Activated CD4-positive, alpha-beta T cell treated with anti-CD3 and anti-CD28 coated beads, Interleukin-2, amount 10 ng/mL, durations not matched to agents 24 days and 14 days (primary cell): ENCODE data around the gene NTM. TPM values are rescaled to one million over a fixed set of nuclear protein-coding genes. Genes with fewer than 3 reads are reported as not detected.

Source experiments
- DNase-seq: peaks from one replicate; pipeline ENCODE4 v3.0.0; 2022
- H3K27ac Mint-ChIP-seq: one replicate; pipeline ENCODE4 v1.8.0; 2022; ENCODE audit warnings: mild to moderate bottlenecking, mixed read lengths
- H3K27me3 Mint-ChIP-seq: one replicate; pipeline ENCODE4 v1.8.0; 2022; ENCODE audit warnings: mixed read lengths
- H3K36me3 Mint-ChIP-seq: one replicate; pipeline ENCODE4 v1.8.0; 2022; ENCODE audit warnings: low read depth, mild to moderate bottlenecking, mixed read lengths
- H3K4me1 Mint-ChIP-seq: one replicate; pipeline ENCODE4 v1.8.0; 2021; ENCODE audit warnings: mixed read lengths
- H3K4me3 Mint-ChIP-seq: one replicate; pipeline ENCODE4 v1.8.0; 2022; ENCODE audit warnings: mild to moderate bottlenecking, moderate library complexity, mixed read lengths
- H3K9me3 Mint-ChIP-seq: one replicate; pipeline ENCODE4 v1.8.0; 2021; ENCODE audit warnings: mixed read lengths
- intact Hi-C: fragments of 100-400 bp; cut with micrococcal nuclease; formaldehyde crosslinking; loops from one replicate; pipeline ENCODE4 v1.15.1; 2023
- total RNA-seq: library from RNA; stranded (reverse); gene quantifications from 2 replicates; pipeline ENCODE4 v1.2.3, GENCODE V29; 2022

The NTM gene
- total RNA-seq, 1 donor from 2014 or later: not detected

GRCh38 chr11:131857246-131857645, 486.8 kb downstream of the NTM start:
- H3K4me1 Mint-ChIP-seq: no peaks in the 10 kb centered on the region
- H3K27me3 Mint-ChIP-seq: no peaks in the 10 kb centered on the region
- no peak for DNase-seq
- no peaks in the 10 kb centered on the region for H3K9me3 Mint-ChIP-seq
- no peak overlapping the region for H3K4me3 Mint-ChIP-seq
- no peaks in the 10 kb centered on the region for H3K36me3 Mint-ChIP-seq
- intact Hi-C loops: no loop called here
- H3K27ac Mint-ChIP-seq: no peak overlapping the region

- intact Hi-C loops: no loop called here
- no peaks in the 10 kb centered on the region for H3K36me3 Mint-ChIP-seq
- H3K27ac Mint-ChIP-seq: no peak overlapping the region
- no peaks in the 10 kb centered on the region for H3K9me3 Mint-ChIP-seq
- H3K4me3 Mint-ChIP-seq: no peak overlapping the region
- H3K27me3 Mint-ChIP-seq: no peaks in the 10 kb centered on the region
- H3K4me1 Mint-ChIP-seq: no peaks in the 10 kb centered on the region
- DNase-seq: no peak
These were observed 488.1 kb downstream of the NTM start for GRCh38 chr11:131858505-131858904.

GRCh38 chr11:131859538-131860210, 489.3 kb downstream of the NTM start:
- H3K9me3 Mint-ChIP-seq: no peaks in the 10 kb centered on the region
- no peaks in the 10 kb centered on the region for H3K27me3 Mint-ChIP-seq
- intact Hi-C loops: no loop called here
- no peak overlapping the region for H3K4me3 Mint-ChIP-seq
- no peaks in the 10 kb centered on the region for H3K4me1 Mint-ChIP-seq
- DNase-seq: no peak
- no peaks in the 10 kb centered on the region for H3K36me3 Mint-ChIP-seq
- H3K27ac Mint-ChIP-seq: no peak overlapping the region

GRCh38 chr11:131864228-131864627, 493.8 kb downstream of the NTM start:
- intact Hi-C loops: no loop called here
- H3K4me1 Mint-ChIP-seq: no peaks in the 10 kb centered on the region
- no peaks in the 10 kb centered on the region for H3K36me3 Mint-ChIP-seq
- H3K9me3 Mint-ChIP-seq: peaks cover 5% of the 10 kb centered on the region
- H3K4me3 Mint-ChIP-seq: no peak overlapping the region
- no peak overlapping the region for H3K27ac Mint-ChIP-seq
- H3K27me3 Mint-ChIP-seq: no peaks in the 10 kb centered on the region
- no peak for DNase-seq

GRCh38 chr11:131865860-131866259, 495.4 kb downstream of the NTM start:
- no peaks in the 10 kb centered on the region for H3K27me3 Mint-ChIP-seq
- H3K36me3 Mint-ChIP-seq: no peaks in the 10 kb centered on the region
- no peak overlapping the region for H3K4me3 Mint-ChIP-seq
- DNase-seq: no peak
- peaks cover 5% of the 10 kb centered on the region for H3K9me3 Mint-ChIP-seq
- no peaks in the 10 kb centered on the region for H3K4me1 Mint-ChIP-seq
- no peak overlapping the region for H3K27ac Mint-ChIP-seq
- intact Hi-C loops: no loop called here

- Mint-ChIP-seq H3K9me3 (peaks cover 5% of the 10 kb centered on the region), H3K36me3 (no peaks in the 10 kb centered on the region), H3K27me3 (no peaks in the 10 kb centered on the region), H3K4me1 (no peaks in the 10 kb centered on the region), H3K27ac (no peak overlapping the region), H3K4me3 (no peak overlapping the region)
- DNase-seq: no peak
- intact Hi-C loops: no loop called here
These were observed 496.4 kb downstream of the NTM start for GRCh38 chr11:131866535-131867400.

- H3K4me1 Mint-ChIP-seq: no peaks in the 10 kb centered on the region
- DNase-seq: no peak
- no peaks in the 10 kb centered on the region for H3K36me3 Mint-ChIP-seq
- H3K27me3 Mint-ChIP-seq: no peaks in the 10 kb centered on the region
- H3K4me3 Mint-ChIP-seq: no peak overlapping the region
- intact Hi-C loops: no loop called here
- H3K27ac Mint-ChIP-seq: no peak overlapping the region
- peaks cover 5% of the 10 kb centered on the region for H3K9me3 Mint-ChIP-seq
These were observed 497.2 kb downstream of the NTM start for GRCh38 chr11:131867457-131868257.

GRCh38 chr11:131868629-131869507, 498.5 kb downstream of the NTM start:
- H3K36me3 Mint-ChIP-seq: no peaks in the 10 kb centered on the region

GRCh38 chr11:131870305-131870704, 499.9 kb downstream of the NTM start:
- H3K27ac Mint-ChIP-seq: no peak overlapping the region
- no peaks in the 10 kb centered on the region for H3K27me3 Mint-ChIP-seq

More at GRCh38 chr11:131868629-131869507, 498.5 kb downstream of the NTM start:
- H3K9me3 Mint-ChIP-seq: peaks cover 5% of the 10 kb centered on the region
- no peaks in the 10 kb centered on the region for H3K27me3 Mint-ChIP-seq
- no peak overlapping the region for H3K27ac Mint-ChIP-seq
- intact Hi-C loops: no loop called here
- no peak overlapping the region for H3K4me3 Mint-ChIP-seq
- no peaks in the 10 kb centered on the region for H3K4me1 Mint-ChIP-seq
- no peak for DNase-seq

GRCh38 chr11:131871006-131871405, 500.6 kb downstream of the NTM start:
- H3K4me1 Mint-ChIP-seq: no peaks in the 10 kb centered on the region
- peaks cover under 1% of the 10 kb centered on the region for H3K9me3 Mint-ChIP-seq
- DNase-seq: no peak
- intact Hi-C loops: no loop called here
- no peaks in the 10 kb centered on the region for H3K36me3 Mint-ChIP-seq
- H3K27me3 Mint-ChIP-seq: no peaks in the 10 kb centered on the region
- no peak overlapping the region for H3K27ac Mint-ChIP-seq
- no peak overlapping the region for H3K4me3 Mint-ChIP-seq

More at GRCh38 chr11:131870305-131870704, 499.9 kb downstream of the NTM start:
- Mint-ChIP-seq H3K4me3 (no peak overlapping the region), H3K4me1 (no peaks in the 10 kb centered on the region), H3K36me3 (no peaks in the 10 kb centered on the region), H3K9me3 (peaks cover 5% of the 10 kb centered on the region)
- intact Hi-C loops: no loop called here
- no peak for DNase-seq

- intact Hi-C loops: no loop called here
- Mint-ChIP-seq H3K9me3 (no peaks in the 10 kb centered on the region), H3K27me3 (no peaks in the 10 kb centered on the region), H3K27ac (no peak overlapping the region), H3K4me1 (no peaks in the 10 kb centered on the region), H3K4me3 (no peak overlapping the region), H3K36me3 (no peaks in the 10 kb centered on the region)
- no peak for DNase-seq
These were observed 503.7 kb downstream of the NTM start for GRCh38 chr11:131874070-131874469.

GRCh38 chr11:131875611-131876010, 505.2 kb downstream of the NTM start:
- intact Hi-C loops: no loop called here
- Mint-ChIP-seq H3K27me3 (no peaks in the 10 kb centered on the region), H3K27ac (no peak overlapping the region), H3K4me1 (no peaks in the 10 kb centered on the region), H3K36me3 (no peaks in the 10 kb centered on the region), H3K9me3 (no peaks in the 10 kb centered on the region), H3K4me3 (no peak overlapping the region)
- DNase-seq: no peak

- Mint-ChIP-seq H3K27me3 (no peaks in the 10 kb centered on the region), H3K9me3 (no peaks in the 10 kb centered on the region), H3K36me3 (no peaks in the 10 kb centered on the region), H3K4me3 (no peak overlapping the region), H3K4me1 (no peaks in the 10 kb centered on the region), H3K27ac (no peak overlapping the region)
- DNase-seq: no peak
- intact Hi-C loops: no loop called here
These were observed 507.0 kb downstream of the NTM start for GRCh38 chr11:131877246-131877942.
